HEK293 (cell line): ENCODE data around the gene RBM4B.

Experiments
- CTCF ChIA-PET: fragments of 350-600 bp; formaldehyde crosslinking; extraction: SDS; loops from one replicate; lab custom pipeline; 2021; ENCODE audit warnings: antibody characterized with exemption; lab: Yijun Ruan, JAX
- POLR2A ChIA-PET: fragments of 300-600 bp; formaldehyde crosslinking; extraction: SDS; loops from one replicate; lab custom pipeline; 2020; ENCODE audit warnings: antibody characterized with exemption, inconsistent platforms; lab: Yijun Ruan, JAX
- H3K27ac ChIP-seq: fragments of 200-500 bp; sonication (Bioruptor generic); 2 replicates; pipeline ENCODE4 v1.5.1; 2014; ENCODE audit warnings: low read depth, low read length, control low read depth, inconsistent platforms; ENCODE audit errors: extremely low read depth
- H3K36me3 ChIP-seq, 2 experiments: fragments of 200-500 bp in 1 of 2; sonication (Bioruptor generic) in 1 of 2; 1 replicate in 1 of 2; 2 replicates in 1 of 2; pipeline ENCODE4 v1.5.1; 2014 to 2017; ENCODE audit warnings: inconsistent platforms in 2 of 2, low read length in 2 of 2; ENCODE audit not compliant: control insufficient read depth in 2 of 2, insufficient read depth in 1 of 2
- H3K4me1 ChIP-seq: fragments of 200-500 bp; sonication (Bioruptor generic); 2 replicates; pipeline ENCODE4 v1.5.1; 2014; ENCODE audit warnings: mild to moderate bottlenecking, low read length, inconsistent platforms; ENCODE audit not compliant: control insufficient read depth, insufficient read depth
- H3K4me3 ChIP-seq: 2 replicates; pipeline ENCODE4 v1.5.1; 2011; ENCODE audit warnings: low read depth, mild to moderate bottlenecking, control low read depth, low read length, moderate library complexity
- H3K9me3 ChIP-seq: fragments of 200-500 bp; sonication (Bioruptor generic); 2 replicates; pipeline ENCODE4 v1.5.1; 2014; ENCODE audit warnings: low read depth, low read length, inconsistent platforms; ENCODE audit not compliant: control insufficient read depth, insufficient read depth
- KLF7 ChIP-seq: fragments of 450-650 bp; formaldehyde crosslinking; IDR thresholded peaks from 2 replicates; pipeline ENCODE4 v1.5.1; 2016; ENCODE audit warnings: missing biosample characterization, missing genetic modification characterization, borderline replicate concordance
- YY1 ChIP-seq: fragments of 450-650 bp; formaldehyde crosslinking; IDR thresholded peaks from 2 replicates; pipeline ENCODE4 v1.5.1; 2018; ENCODE audit warnings: missing biosample characterization, missing genetic modification characterization
- ZIC2 ChIP-seq: fragments of 450-650 bp; formaldehyde crosslinking; IDR thresholded peaks from 2 replicates; pipeline ENCODE4 v1.5.1; 2016; ENCODE audit warnings: missing biosample characterization, missing genetic modification characterization
- ZNF140 ChIP-seq: fragments of 450-650 bp; formaldehyde crosslinking; IDR thresholded peaks from 2 replicates; pipeline ENCODE4 v1.5.1; 2016; ENCODE audit warnings: missing biosample characterization, missing genetic modification characterization
- ZNF16 ChIP-seq: fragments of 450-650 bp; formaldehyde crosslinking; IDR thresholded peaks from 2 replicates; pipeline ENCODE4 v1.5.1; 2016; ENCODE audit warnings: low read depth, missing biosample characterization, missing genetic modification characterization
- ZNF169 ChIP-seq: fragments of 450-650 bp; formaldehyde crosslinking; IDR thresholded peaks from 2 replicates; pipeline ENCODE4 v1.5.1; 2016; ENCODE audit warnings: missing biosample characterization, missing genetic modification characterization
- ZNF221 ChIP-seq: fragments of 450-650 bp; formaldehyde crosslinking; IDR thresholded peaks from 2 replicates; pipeline ENCODE4 v1.5.1; 2017; ENCODE audit warnings: missing biosample characterization, missing genetic modification characterization, borderline replicate concordance
- ZNF354C ChIP-seq: fragments of 450-650 bp; formaldehyde crosslinking; IDR thresholded peaks from 2 replicates; pipeline ENCODE4 v1.5.1; 2016; ENCODE audit warnings: missing biosample characterization, missing genetic modification characterization, low read depth, borderline replicate concordance
- ZNF416 ChIP-seq: fragments of 450-650 bp; formaldehyde crosslinking; IDR thresholded peaks from 2 replicates; pipeline ENCODE4 v1.5.1; 2016; ENCODE audit warnings: missing biosample characterization, missing genetic modification characterization
- ZSCAN30 ChIP-seq: fragments of 450-650 bp; IDR thresholded peaks from 2 replicates; pipeline ENCODE4 v1.5.1; 2018; ENCODE audit warnings: missing biosample characterization, mild to moderate bottlenecking, missing genetic modification characterization, moderate library complexity
- ZXDB ChIP-seq: fragments of 450-650 bp; formaldehyde crosslinking; IDR thresholded peaks from 2 replicates; pipeline ENCODE4 v1.5.1; 2016; ENCODE audit warnings: missing biosample characterization, missing genetic modification characterization
- TF ChIP-seq, protein P1 (sequence below): fragments of 450-650 bp; formaldehyde crosslinking; IDR thresholded peaks from 2 replicates; pipeline ENCODE4 v1.5.1; 2016; ENCODE audit warnings: missing biosample characterization, missing genetic modification characterization
- TF ChIP-seq, protein P2 (sequence below): fragments of 450-650 bp; formaldehyde crosslinking; IDR thresholded peaks from 2 replicates; pipeline ENCODE4 v1.5.1; 2016; ENCODE audit warnings: missing biosample characterization, missing genetic modification characterization, borderline replicate concordance
- TF ChIP-seq, protein P3 (sequence below): fragments of 450-650 bp; formaldehyde crosslinking; IDR thresholded peaks from 2 replicates; pipeline ENCODE4 v1.5.0; 2017; ENCODE audit warnings: missing biosample characterization, missing genetic modification characterization, borderline replicate concordance
- TF ChIP-seq, protein P4 (sequence below): fragments of 450-650 bp; formaldehyde crosslinking; IDR thresholded peaks from 2 replicates; pipeline ENCODE4 v1.5.1; 2016; ENCODE audit warnings: missing biosample characterization, missing genetic modification characterization, low read depth
- TF ChIP-seq, protein P5 (sequence below): fragments of 450-650 bp; formaldehyde crosslinking; IDR thresholded peaks from 2 replicates; pipeline ENCODE4 v1.5.1; 2016; ENCODE audit warnings: missing biosample characterization, missing genetic modification characterization
- TF ChIP-seq, protein P6 (sequence below): fragments of 450-650 bp; formaldehyde crosslinking; conservative IDR thresholded peaks from 2 replicates; pipeline ENCODE4 v1.5.1; 2016; ENCODE audit warnings: low read depth, missing biosample characterization, missing genetic modification characterization

The RBM4B gene

DNA sequence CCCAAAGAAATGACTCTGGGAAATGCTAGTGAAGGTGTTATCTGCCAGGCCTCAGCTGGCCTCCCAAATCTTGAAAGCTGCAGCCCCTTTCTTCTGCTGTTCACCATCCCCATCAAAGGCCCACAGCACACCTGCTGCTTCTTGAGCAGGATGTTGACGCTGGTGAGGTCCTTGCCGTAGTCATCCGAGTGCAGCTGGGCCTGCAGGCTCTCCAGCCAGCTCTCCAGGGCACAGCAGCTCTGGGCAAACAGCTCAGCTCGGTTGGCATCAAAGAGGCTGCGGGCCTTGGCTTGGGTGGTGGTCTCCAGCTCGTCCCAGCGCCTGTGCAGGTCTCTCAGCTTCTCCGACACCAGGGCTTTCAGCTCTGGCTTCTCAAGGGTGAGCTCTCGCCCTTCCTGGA is 18.5 kb upstream of the RBM4B start:
- ChIA-PET POLR2A (interaction anchor here (0.5 to 0.6 kb wide), 2 partner anchors 30 to 208 kb away, joined by 3 read pairs; no protein-coding TSS in a partner anchor), CTCF (interaction anchor here (0.6 to 7.3 kb wide), 9 partner anchors 94 to 289 kb away, joined by 3 to 62 read pairs (median 4); no protein-coding TSS in a partner anchor)
- no peak overlapping the region for H3K27ac ChIP-seq
- peaks cover 10 to 87% of the 10 kb centered on the region in 2 experiments; a peak in 2 of 3 replicates for H3K36me3 ChIP-seq
- no peak overlapping the region for H3K4me3 ChIP-seq
- H3K9me3 ChIP-seq = no peaks in the 10 kb centered on the region
- H3K4me1 ChIP-seq = no peaks in the 10 kb centered on the region
- TF ChIP-seq ZNF169 (no peak), YY1 (tag by site-specific recombination) (no peak), ZNF221 (tag by site-specific recombination) (no peak), KLF7 (tag by site-specific recombination) (no peak), ZXDB (tag by site-specific recombination) (no peak), ZNF416 (no peak), ZNF140 (tag by site-specific recombination) (no peak), ZNF354C (tag by site-specific recombination) (no peak), ZSCAN30 (tag by site-specific recombination) (no peak), ZNF16 (no peak), ZIC2 (tag by site-specific recombination) (no peak)
- TF ChIP-seq, protein P1, sequence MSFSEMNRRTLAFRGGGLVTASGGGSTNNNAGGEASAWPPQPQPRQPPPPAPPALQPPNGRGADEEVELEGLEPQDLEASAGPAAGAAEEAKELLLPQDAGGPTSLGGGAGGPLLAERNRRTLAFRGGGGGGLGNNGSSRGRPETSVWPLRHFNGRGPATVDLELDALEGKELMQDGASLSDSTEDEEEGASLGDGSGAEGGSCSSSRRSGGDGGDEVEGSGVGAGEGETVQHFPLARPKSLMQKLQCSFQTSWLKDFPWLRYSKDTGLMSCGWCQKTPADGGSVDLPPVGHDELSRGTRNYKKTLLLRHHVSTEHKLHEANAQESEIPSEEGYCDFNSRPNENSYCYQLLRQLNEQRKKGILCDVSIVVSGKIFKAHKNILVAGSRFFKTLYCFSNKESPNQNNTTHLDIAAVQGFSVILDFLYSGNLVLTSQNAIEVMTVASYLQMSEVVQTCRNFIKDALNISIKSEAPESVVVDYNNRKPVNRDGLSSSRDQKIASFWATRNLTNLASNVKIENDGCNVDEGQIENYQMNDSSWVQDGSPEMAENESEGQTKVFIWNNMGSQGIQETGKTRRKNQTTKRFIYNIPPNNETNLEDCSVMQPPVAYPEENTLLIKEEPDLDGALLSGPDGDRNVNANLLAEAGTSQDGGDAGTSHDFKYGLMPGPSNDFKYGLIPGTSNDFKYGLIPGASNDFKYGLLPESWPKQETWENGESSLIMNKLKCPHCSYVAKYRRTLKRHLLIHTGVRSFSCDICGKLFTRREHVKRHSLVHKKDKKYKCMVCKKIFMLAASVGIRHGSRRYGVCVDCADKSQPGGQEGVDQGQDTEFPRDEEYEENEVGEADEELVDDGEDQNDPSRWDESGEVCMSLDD (tag by site-specific recombination) = no peak
- TF ChIP-seq, protein P2, sequence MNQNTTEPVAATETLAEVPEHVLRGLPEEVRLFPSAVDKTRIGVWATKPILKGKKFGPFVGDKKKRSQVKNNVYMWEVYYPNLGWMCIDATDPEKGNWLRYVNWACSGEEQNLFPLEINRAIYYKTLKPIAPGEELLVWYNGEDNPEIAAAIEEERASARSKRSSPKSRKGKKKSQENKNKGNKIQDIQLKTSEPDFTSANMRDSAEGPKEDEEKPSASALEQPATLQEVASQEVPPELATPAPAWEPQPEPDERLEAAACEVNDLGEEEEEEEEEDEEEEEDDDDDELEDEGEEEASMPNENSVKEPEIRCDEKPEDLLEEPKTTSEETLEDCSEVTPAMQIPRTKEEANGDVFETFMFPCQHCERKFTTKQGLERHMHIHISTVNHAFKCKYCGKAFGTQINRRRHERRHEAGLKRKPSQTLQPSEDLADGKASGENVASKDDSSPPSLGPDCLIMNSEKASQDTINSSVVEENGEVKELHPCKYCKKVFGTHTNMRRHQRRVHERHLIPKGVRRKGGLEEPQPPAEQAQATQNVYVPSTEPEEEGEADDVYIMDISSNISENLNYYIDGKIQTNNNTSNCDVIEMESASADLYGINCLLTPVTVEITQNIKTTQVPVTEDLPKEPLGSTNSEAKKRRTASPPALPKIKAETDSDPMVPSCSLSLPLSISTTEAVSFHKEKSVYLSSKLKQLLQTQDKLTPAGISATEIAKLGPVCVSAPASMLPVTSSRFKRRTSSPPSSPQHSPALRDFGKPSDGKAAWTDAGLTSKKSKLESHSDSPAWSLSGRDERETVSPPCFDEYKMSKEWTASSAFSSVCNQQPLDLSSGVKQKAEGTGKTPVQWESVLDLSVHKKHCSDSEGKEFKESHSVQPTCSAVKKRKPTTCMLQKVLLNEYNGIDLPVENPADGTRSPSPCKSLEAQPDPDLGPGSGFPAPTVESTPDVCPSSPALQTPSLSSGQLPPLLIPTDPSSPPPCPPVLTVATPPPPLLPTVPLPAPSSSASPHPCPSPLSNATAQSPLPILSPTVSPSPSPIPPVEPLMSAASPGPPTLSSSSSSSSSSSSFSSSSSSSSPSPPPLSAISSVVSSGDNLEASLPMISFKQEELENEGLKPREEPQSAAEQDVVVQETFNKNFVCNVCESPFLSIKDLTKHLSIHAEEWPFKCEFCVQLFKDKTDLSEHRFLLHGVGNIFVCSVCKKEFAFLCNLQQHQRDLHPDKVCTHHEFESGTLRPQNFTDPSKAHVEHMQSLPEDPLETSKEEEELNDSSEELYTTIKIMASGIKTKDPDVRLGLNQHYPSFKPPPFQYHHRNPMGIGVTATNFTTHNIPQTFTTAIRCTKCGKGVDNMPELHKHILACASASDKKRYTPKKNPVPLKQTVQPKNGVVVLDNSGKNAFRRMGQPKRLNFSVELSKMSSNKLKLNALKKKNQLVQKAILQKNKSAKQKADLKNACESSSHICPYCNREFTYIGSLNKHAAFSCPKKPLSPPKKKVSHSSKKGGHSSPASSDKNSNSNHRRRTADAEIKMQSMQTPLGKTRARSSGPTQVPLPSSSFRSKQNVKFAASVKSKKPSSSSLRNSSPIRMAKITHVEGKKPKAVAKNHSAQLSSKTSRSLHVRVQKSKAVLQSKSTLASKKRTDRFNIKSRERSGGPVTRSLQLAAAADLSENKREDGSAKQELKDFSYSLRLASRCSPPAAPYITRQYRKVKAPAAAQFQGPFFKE (tag by site-specific recombination) = no peak
- TF ChIP-seq, protein P3, sequence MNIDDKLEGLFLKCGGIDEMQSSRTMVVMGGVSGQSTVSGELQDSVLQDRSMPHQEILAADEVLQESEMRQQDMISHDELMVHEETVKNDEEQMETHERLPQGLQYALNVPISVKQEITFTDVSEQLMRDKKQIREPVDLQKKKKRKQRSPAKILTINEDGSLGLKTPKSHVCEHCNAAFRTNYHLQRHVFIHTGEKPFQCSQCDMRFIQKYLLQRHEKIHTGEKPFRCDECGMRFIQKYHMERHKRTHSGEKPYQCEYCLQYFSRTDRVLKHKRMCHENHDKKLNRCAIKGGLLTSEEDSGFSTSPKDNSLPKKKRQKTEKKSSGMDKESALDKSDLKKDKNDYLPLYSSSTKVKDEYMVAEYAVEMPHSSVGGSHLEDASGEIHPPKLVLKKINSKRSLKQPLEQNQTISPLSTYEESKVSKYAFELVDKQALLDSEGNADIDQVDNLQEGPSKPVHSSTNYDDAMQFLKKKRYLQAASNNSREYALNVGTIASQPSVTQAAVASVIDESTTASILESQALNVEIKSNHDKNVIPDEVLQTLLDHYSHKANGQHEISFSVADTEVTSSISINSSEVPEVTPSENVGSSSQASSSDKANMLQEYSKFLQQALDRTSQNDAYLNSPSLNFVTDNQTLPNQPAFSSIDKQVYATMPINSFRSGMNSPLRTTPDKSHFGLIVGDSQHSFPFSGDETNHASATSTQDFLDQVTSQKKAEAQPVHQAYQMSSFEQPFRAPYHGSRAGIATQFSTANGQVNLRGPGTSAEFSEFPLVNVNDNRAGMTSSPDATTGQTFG (tag by site-specific recombination) = no peak
- TF ChIP-seq, protein P4, sequence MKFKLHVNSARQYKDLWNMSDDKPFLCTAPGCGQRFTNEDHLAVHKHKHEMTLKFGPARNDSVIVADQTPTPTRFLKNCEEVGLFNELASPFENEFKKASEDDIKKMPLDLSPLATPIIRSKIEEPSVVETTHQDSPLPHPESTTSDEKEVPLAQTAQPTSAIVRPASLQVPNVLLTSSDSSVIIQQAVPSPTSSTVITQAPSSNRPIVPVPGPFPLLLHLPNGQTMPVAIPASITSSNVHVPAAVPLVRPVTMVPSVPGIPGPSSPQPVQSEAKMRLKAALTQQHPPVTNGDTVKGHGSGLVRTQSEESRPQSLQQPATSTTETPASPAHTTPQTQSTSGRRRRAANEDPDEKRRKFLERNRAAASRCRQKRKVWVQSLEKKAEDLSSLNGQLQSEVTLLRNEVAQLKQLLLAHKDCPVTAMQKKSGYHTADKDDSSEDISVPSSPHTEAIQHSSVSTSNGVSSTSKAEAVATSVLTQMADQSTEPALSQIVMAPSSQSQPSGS (tag by site-specific recombination) = no peak
- TF ChIP-seq, protein P5, sequence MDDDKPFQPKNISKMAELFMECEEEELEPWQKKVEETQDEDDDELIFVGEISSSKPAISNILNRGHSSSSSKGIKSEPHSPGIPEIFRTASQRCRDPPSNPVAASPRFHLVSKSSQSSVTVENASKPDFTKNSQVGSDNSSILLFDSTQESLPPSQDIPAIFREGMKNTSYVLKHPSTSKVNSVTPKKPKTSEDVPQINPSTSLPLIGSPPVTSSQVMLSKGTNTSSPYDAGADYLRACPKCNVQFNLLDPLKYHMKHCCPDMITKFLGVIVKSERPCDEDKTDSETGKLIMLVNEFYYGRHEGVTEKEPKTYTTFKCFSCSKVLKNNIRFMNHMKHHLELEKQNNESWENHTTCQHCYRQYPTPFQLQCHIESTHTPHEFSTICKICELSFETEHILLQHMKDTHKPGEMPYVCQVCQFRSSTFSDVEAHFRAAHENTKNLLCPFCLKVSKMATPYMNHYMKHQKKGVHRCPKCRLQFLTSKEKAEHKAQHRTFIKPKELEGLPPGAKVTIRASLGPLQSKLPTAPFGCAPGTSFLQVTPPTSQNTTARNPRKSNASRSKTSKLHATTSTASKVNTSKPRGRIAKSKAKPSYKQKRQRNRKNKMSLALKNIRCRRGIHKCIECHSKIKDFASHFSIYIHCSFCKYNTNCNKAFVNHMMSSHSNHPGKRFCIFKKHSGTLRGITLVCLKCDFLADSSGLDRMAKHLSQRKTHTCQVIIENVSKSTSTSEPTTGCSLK = no peak
- TF ChIP-seq, protein P6, sequence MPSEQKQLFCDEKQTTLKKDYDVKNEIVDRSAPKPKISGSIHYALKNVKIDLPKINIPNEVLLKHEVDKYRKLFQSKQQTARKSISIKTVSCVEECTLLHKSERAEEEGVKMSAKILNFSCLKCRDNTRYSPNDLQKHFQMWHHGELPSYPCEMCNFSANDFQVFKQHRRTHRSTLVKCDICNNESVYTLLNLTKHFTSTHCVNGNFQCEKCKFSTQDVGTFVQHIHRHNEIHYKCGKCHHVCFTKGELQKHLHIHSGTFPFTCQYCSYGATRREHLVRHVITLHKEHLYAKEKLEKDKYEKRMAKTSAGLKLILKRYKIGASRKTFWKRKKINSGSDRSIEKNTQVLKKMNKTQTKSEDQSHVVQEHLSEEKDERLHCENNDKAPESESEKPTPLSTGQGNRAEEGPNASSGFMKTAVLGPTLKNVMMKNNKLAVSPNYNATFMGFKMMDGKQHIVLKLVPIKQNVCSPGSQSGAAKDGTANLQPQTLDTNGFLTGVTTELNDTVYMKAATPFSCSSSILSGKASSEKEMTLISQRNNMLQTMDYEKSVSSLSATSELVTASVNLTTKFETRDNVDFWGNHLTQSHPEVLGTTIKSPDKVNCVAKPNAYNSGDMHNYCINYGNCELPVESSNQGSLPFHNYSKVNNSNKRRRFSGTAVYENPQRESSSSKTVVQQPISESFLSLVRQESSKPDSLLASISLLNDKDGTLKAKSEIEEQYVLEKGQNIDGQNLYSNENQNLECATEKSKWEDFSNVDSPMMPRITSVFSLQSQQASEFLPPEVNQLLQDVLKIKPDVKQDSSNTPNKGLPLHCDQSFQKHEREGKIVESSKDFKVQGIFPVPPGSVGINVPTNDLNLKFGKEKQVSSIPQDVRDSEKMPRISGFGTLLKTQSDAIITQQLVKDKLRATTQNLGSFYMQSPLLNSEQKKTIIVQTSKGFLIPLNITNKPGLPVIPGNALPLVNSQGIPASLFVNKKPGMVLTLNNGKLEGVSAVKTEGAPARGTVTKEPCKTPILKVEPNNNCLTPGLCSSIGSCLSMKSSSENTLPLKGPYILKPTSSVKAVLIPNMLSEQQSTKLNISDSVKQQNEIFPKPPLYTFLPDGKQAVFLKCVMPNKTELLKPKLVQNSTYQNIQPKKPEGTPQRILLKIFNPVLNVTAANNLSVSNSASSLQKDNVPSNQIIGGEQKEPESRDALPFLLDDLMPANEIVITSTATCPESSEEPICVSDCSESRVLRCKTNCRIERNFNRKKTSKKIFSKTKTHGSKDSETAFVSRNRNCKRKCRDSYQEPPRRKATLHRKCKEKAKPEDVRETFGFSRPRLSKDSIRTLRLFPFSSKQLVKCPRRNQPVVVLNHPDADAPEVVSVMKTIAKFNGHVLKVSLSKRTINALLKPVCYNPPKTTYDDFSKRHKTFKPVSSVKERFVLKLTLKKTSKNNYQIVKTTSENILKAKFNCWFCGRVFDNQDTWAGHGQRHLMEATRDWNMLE (tag by site-specific recombination) = no peak
